Measurements from ENCODE around the gene DGKQ. TPM values are rescaled to one million over a fixed set of nuclear protein-coding genes. Genes with fewer than 3 reads are reported as not detected.

Gene DGKQ
- total RNA-seq, 4 donors from 2014 or later = 1.2 to 12.7 (median 10.1) TPM

DNA sequence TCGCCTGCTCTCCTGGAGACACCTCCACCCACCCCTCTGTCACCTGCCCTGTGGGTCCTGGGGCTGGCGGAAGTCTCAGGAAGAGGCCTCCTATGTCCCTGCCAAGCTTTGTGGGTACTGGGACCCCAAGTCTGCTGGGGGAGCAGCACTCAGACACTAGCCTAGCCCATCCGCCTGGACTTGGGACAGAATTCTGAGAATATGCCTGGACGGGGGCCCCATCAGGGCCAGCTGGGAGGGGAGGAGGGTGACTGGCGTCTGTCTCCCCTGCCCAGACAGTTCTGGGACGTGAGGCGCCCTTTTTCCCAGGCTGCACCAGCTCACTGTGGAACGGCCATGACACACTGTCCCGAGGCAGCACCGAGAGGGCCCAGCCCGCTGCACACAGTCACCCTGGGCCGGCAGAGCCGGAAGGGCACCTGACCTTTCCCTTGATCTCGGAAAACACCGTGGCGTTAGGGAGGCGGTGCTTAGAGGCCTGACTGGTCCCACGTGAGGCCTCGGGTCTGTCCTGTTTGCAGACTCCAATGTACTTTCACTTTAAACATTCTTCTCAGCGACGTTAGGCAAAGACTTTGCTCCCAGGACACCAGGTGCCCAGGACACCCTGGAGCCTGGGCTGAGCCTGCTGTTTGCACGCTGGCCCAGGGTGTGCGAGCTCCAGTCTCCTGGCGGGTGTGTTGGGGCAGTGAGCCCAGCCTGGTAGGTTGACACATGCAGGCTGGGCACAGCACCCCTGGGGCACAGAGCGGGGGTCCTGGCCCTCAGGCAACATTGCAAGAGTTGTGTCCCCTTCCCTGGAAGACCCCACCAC is 19.1 kb upstream of the DGKQ start:
- intact Hi-C loops (cut with DNase I; ENCODE audit: low total_unique reads) = no loop called here
- DNase-seq = no peak
- H3K9me3 ChIP-seq = no peaks in the 10 kb centered on the region
- H3K27ac ChIP-seq = no peak overlapping the region
- no peak for TF ChIP-seq POLR2A (IDR thresholded peaks at IDR 0.05)
- TF ChIP-seq, protein P1, sequence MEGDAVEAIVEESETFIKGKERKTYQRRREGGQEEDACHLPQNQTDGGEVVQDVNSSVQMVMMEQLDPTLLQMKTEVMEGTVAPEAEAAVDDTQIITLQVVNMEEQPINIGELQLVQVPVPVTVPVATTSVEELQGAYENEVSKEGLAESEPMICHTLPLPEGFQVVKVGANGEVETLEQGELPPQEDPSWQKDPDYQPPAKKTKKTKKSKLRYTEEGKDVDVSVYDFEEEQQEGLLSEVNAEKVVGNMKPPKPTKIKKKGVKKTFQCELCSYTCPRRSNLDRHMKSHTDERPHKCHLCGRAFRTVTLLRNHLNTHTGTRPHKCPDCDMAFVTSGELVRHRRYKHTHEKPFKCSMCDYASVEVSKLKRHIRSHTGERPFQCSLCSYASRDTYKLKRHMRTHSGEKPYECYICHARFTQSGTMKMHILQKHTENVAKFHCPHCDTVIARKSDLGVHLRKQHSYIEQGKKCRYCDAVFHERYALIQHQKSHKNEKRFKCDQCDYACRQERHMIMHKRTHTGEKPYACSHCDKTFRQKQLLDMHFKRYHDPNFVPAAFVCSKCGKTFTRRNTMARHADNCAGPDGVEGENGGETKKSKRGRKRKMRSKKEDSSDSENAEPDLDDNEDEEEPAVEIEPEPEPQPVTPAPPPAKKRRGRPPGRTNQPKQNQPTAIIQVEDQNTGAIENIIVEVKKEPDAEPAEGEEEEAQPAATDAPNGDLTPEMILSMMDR (IDR thresholded peaks at IDR 0.05) = no peak
- peaks cover 0 to 2% of the 10 kb centered on the region in 2 donors for H3K27me3 ChIP-seq
- H3K4me1 ChIP-seq = peaks cover 0 to 13% of the 10 kb centered on the region in 2 donors
- H3K36me3 ChIP-seq = no peaks in the 10 kb centered on the region
- H3K4me3 ChIP-seq = no peak overlapping the region

DNA sequence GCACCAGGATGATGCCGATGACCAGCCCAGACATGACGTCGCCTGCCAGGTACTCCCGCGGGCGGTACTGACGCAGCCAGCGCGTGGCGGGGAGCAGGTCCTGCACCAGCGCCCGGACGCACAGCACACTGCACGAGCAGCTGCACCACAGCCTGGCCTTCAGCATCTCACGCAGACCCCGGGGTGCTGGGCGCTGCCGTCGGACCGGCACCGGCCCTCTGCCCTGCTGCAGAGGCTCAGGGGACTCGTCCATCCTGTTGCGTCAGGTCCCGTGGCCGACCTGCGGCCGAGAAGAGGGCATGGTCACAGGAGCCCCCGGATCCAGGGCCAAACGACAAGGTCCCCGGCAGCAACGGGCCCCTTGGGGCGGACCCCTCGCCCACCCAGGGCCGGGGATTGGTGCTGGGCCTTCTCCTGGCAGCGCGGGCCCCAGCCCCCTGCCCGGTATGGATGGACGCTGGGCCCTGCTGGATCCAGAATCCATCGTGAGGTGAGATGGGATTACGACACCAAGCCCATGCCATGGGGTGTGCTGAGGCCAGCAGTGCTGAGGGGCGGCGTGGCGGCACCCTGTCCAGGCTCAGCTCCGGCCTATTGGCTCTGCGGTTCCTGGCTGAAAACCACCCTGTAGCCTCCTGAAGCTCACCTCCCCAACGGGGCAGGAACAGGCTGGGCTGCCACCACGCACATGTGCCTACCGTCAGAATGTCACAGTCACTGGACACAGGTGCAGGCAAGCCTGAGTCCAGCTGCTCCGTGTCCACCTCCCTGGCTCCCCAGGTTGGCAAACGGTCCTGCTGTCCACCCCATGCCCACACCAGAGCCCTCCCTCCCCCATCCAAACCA is 18.3 kb upstream of the DGKQ start:
- peaks cover 0 to 10% of the 10 kb centered on the region in 2 donors for H3K4me1 ChIP-seq
- H3K9me3 ChIP-seq = no peaks in the 10 kb centered on the region
- no peak overlapping the region for H3K27ac ChIP-seq
- intact Hi-C loops (cut with DNase I; ENCODE audit: low total_unique reads) = no loop called here
- TF ChIP-seq POLR2A (IDR thresholded peaks at IDR 0.05) = no peak
- TF ChIP-seq, protein P1 (IDR thresholded peaks at IDR 0.05) = no peak
- DNase-seq = no peak
- H3K4me3 ChIP-seq = no peak overlapping the region
- no peaks in the 10 kb centered on the region for H3K27me3 ChIP-seq
- H3K36me3 ChIP-seq = no peaks in the 10 kb centered on the region

DNA sequence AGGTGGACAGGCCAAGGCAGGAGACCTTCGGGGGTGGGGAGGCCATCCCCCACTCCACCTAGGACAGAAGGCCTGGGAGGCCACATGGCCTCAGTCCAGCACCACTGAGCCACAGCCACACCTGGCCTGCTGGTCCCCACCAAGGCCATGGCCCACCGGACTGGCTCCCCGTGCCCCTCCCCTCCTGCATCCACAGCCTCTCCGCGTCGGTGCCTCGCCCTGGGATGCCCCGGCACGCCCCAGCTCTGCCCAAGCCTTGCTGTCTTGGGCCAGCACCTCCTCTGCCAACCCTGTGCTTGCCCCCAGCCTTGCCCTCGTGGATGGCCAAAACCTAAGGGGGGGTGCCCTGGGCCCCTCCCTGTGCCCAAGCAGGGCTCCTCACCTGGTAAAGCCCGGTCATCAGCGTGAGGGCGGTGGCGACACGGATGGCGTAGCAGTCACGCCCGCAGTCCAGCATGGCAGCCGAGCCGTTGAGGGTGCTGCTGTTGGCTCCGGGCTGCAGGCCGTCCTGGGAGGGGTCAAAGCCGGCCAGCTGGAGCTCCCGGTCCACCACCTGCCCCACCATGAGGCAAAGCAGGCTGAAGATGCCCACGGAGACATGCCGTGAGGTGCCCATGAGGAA is 17.5 kb upstream of the DGKQ start:
- intact Hi-C loops (cut with DNase I; ENCODE audit: low total_unique reads) = no loop called here
- no peak for TF ChIP-seq POLR2A (IDR thresholded peaks at IDR 0.05)
- TF ChIP-seq, protein P1 (IDR thresholded peaks at IDR 0.05) = no peak
- no peak for DNase-seq

DNA sequence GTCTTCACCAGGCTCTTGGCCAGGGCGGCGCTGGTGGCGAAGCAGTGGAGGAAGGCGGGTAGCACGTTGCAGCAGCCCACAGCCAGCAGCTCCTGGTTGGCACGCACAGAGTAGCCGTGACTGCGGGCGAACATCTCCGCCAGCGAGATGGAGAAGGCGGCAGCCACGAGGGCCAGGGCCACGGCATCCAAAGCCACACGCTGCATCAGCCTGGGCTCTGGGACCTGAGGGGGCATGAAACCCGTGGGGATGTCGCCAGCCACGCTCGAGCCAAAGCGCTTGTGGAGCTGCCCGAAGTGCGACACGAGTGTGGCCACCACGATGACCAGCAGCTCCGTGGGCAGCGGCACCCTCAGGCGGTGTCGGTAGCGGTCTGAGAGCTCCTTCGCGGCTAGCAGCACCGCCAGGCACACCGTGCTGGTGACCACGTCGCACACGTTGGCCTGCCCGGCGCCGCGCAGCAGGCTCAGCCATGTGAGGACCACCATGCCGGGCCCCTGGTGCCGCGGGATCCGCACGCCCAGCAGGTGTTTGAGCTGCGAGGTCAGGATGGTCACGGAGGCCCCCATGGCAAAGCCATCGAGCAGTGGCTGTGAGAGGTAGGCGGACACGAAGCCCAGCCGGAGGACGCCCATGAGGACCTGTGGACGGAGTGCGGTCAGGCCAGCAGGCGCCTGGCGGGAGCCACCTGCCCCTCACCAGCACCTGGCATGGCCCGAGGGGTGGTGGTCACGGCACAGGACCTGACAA is 16.5 kb upstream of the DGKQ start:
- H3K9me3 ChIP-seq = no peaks in the 10 kb centered on the region
- no peak overlapping the region for H3K27ac ChIP-seq
- no peak for TF ChIP-seq POLR2A (IDR thresholded peaks at IDR 0.05)
- TF ChIP-seq, protein P1 (IDR thresholded peaks at IDR 0.05) = no peak
- no peaks in the 10 kb centered on the region for H3K27me3 ChIP-seq
- no peaks in the 10 kb centered on the region for H3K36me3 ChIP-seq
- H3K4me1 ChIP-seq = peaks cover 0 to 10% of the 10 kb centered on the region in 2 donors
- intact Hi-C loops (cut with DNase I; ENCODE audit: low total_unique reads) = no loop called here
- H3K4me3 ChIP-seq = no peak overlapping the region
- DNase-seq = no peak

More for the DNA sequence above, 17.5 kb upstream of the DGKQ start:
- no peaks in the 10 kb centered on the region for H3K27me3 ChIP-seq
- peaks cover 0 to 10% of the 10 kb centered on the region in 2 donors for H3K4me1 ChIP-seq
- no peak overlapping the region for H3K27ac ChIP-seq
- no peak overlapping the region for H3K4me3 ChIP-seq
- no peaks in the 10 kb centered on the region for H3K36me3 ChIP-seq
- H3K9me3 ChIP-seq = no peaks in the 10 kb centered on the region
